OCI-LY7 (cell line): ENCODE measurements around the gene IMMP2L.

Experiments
- CTCF ChIP-seq: fragments of 200-600 bp; sonication (generic); conservative IDR thresholded peaks from 2 replicates; pipeline ENCODE4 v1.5.1; 2014; ENCODE audit warnings: mild to moderate bottlenecking, antibody characterized with exemption, low read length, moderate library complexity, mixed read lengths
- EZH2phosphoT487 ChIP-seq: fragments of 200-600 bp; sonication (generic); IDR thresholded peaks from 2 replicates; pipeline ENCODE4 v1.6.1; 2018; ENCODE audit warnings: low read depth, borderline replicate concordance, mild to moderate bottlenecking, mixed run types, antibody characterized with exemption, low read length, moderate library complexity, mixed read lengths

GRCh38 chr7:110905773-110906566 lies 656.3 kb downstream of the IMMP2L start:
- TF ChIP-seq CTCF (no peak), EZH2phosphoT487 (no peak)
